ENCODE results near the gene SLC4A3.

The SLC4A3 gene

GRCh38 chr2:219631904-219632759 is 4.7 kb downstream of the SLC4A3 start:
- no peaks in the 10 kb centered on the region for H3K4me1 ChIP-seq (ENCODE audit: control insufficient read depth in 1 of 2, insufficient read depth in 2 of 2, low read length in 2 of 2)
- no peak overlapping the region for H3K27ac ChIP-seq (ENCODE audit: low read depth, low read length)
- H3K9ac ChIP-seq (ENCODE audit: low read depth in 1 of 2, low read length in 2 of 2), result no peak overlapping the region
- no peaks in the 10 kb centered on the region for H3K36me3 ChIP-seq (ENCODE audit: control insufficient read depth in 1 of 2, insufficient read depth in 2 of 2, low read length in 2 of 2)
- H3K9me3 ChIP-seq (ENCODE audit: control insufficient read depth in 1 of 2, low read length in 2 of 2), result no peaks in the 10 kb centered on the region
- H3K27me3 ChIP-seq (ENCODE audit: control insufficient read depth in 1 of 2, insufficient read depth in 2 of 2, low read length in 2 of 2), result peaks cover 0 to 11% of the 10 kb centered on the region in 2 donors
- no peak overlapping the region for H3K4me3 ChIP-seq (ENCODE audit: low read depth in 1 of 2, low read length in 2 of 2)

- H3K27ac ChIP-seq (ENCODE audit: low read depth, low read length), result no peak overlapping the region
- no peak overlapping the region for H3K4me3 ChIP-seq (ENCODE audit: low read depth in 1 of 2, low read length in 2 of 2)
- H3K36me3 ChIP-seq (ENCODE audit: control insufficient read depth in 1 of 2, insufficient read depth in 2 of 2, low read length in 2 of 2), result no peaks in the 10 kb centered on the region
- no peak overlapping the region for H3K9ac ChIP-seq (ENCODE audit: low read depth in 1 of 2, low read length in 2 of 2)
- H3K4me1 ChIP-seq (ENCODE audit: control insufficient read depth in 1 of 2, insufficient read depth in 2 of 2, low read length in 2 of 2), result no peaks in the 10 kb centered on the region
- peaks cover 0 to 14% of the 10 kb centered on the region in 2 donors for H3K27me3 ChIP-seq (ENCODE audit: control insufficient read depth in 1 of 2, insufficient read depth in 2 of 2, low read length in 2 of 2)
- no peaks in the 10 kb centered on the region for H3K9me3 ChIP-seq (ENCODE audit: control insufficient read depth in 1 of 2, low read length in 2 of 2)
These were observed 5.3 kb downstream of the SLC4A3 start for GRCh38 chr2:219632760-219633105.

- peaks cover 0 to 12% of the 10 kb centered on the region in 2 donors for H3K27me3 ChIP-seq (ENCODE audit: control insufficient read depth in 1 of 2, insufficient read depth in 2 of 2, low read length in 2 of 2)
- no peaks in the 10 kb centered on the region for H3K36me3 ChIP-seq (ENCODE audit: control insufficient read depth in 1 of 2, insufficient read depth in 2 of 2, low read length in 2 of 2)
- H3K4me1 ChIP-seq (ENCODE audit: control insufficient read depth in 1 of 2, insufficient read depth in 2 of 2, low read length in 2 of 2), result no peaks in the 10 kb centered on the region
- H3K9ac ChIP-seq (ENCODE audit: low read depth in 1 of 2, low read length in 2 of 2), result no peak overlapping the region
- H3K4me3 ChIP-seq (ENCODE audit: low read depth in 1 of 2, low read length in 2 of 2), result no peak overlapping the region
- H3K9me3 ChIP-seq (ENCODE audit: control insufficient read depth in 1 of 2, low read length in 2 of 2), result no peaks in the 10 kb centered on the region
- H3K27ac ChIP-seq (ENCODE audit: low read depth, low read length), result no peak overlapping the region
These were observed 6.0 kb downstream of the SLC4A3 start for GRCh38 chr2:219633276-219634065.

GRCh38 chr2:219634171-219634940 is 6.9 kb downstream of the SLC4A3 start:
- Histone ChIP-seq H3K4me1 (ENCODE audit: control insufficient read depth in 1 of 2, insufficient read depth in 2 of 2, low read length in 2 of 2) (no peaks in the 10 kb centered on the region), H3K4me3 (ENCODE audit: low read depth in 1 of 2, low read length in 2 of 2) (no peak overlapping the region), H3K9me3 (ENCODE audit: control insufficient read depth in 1 of 2, low read length in 2 of 2) (no peaks in the 10 kb centered on the region), H3K27ac (ENCODE audit: low read depth, low read length) (no peak overlapping the region), H3K9ac (ENCODE audit: low read depth in 1 of 2, low read length in 2 of 2) (no peak overlapping the region), H3K27me3 (ENCODE audit: control insufficient read depth in 1 of 2, insufficient read depth in 2 of 2, low read length in 2 of 2) (peaks cover 0 to 7% of the 10 kb centered on the region in 2 donors), H3K36me3 (ENCODE audit: control insufficient read depth in 1 of 2, insufficient read depth in 2 of 2, low read length in 2 of 2) (no peaks in the 10 kb centered on the region)

- Histone ChIP-seq H3K9me3 (ENCODE audit: control insufficient read depth in 1 of 2, low read length in 2 of 2) (no peaks in the 10 kb centered on the region), H3K9ac (ENCODE audit: low read depth in 1 of 2, low read length in 2 of 2) (no peak overlapping the region), H3K4me1 (ENCODE audit: control insufficient read depth in 1 of 2, insufficient read depth in 2 of 2, low read length in 2 of 2) (no peaks in the 10 kb centered on the region), H3K4me3 (ENCODE audit: low read depth in 1 of 2, low read length in 2 of 2) (no peak overlapping the region), H3K27ac (ENCODE audit: low read depth, low read length) (no peak overlapping the region), H3K27me3 (ENCODE audit: control insufficient read depth in 1 of 2, insufficient read depth in 2 of 2, low read length in 2 of 2) (peaks cover 0 to 7% of the 10 kb centered on the region in 2 donors), H3K36me3 (ENCODE audit: control insufficient read depth in 1 of 2, insufficient read depth in 2 of 2, low read length in 2 of 2) (no peaks in the 10 kb centered on the region)
These were observed 7.7 kb downstream of the SLC4A3 start for GRCh38 chr2:219634951-219635751.

GRCh38 chr2:219636144-219636915 is 8.9 kb downstream of the SLC4A3 start:
- no peak overlapping the region for H3K4me3 ChIP-seq (ENCODE audit: low read depth in 1 of 2, low read length in 2 of 2)
- H3K9ac ChIP-seq (ENCODE audit: low read depth in 1 of 2, low read length in 2 of 2), result no peak overlapping the region
- peaks cover 0 to 9% of the 10 kb centered on the region in 2 donors for H3K27me3 ChIP-seq (ENCODE audit: control insufficient read depth in 1 of 2, insufficient read depth in 2 of 2, low read length in 2 of 2)
- no peak overlapping the region for H3K27ac ChIP-seq (ENCODE audit: low read depth, low read length)
- no peaks in the 10 kb centered on the region for H3K9me3 ChIP-seq (ENCODE audit: control insufficient read depth in 1 of 2, low read length in 2 of 2)
- H3K4me1 ChIP-seq (ENCODE audit: control insufficient read depth in 1 of 2, insufficient read depth in 2 of 2, low read length in 2 of 2), result no peaks in the 10 kb centered on the region
- H3K36me3 ChIP-seq (ENCODE audit: control insufficient read depth in 1 of 2, insufficient read depth in 2 of 2, low read length in 2 of 2), result no peaks in the 10 kb centered on the region

GRCh38 chr2:219636941-219637841 is 9.8 kb downstream of the SLC4A3 start:
- Histone ChIP-seq H3K27ac (ENCODE audit: low read depth, low read length) (no peak overlapping the region), H3K4me3 (ENCODE audit: low read depth in 1 of 2, low read length in 2 of 2) (no peak overlapping the region), H3K9me3 (ENCODE audit: control insufficient read depth in 1 of 2, low read length in 2 of 2) (no peaks in the 10 kb centered on the region), H3K27me3 (ENCODE audit: control insufficient read depth in 1 of 2, insufficient read depth in 2 of 2, low read length in 2 of 2) (peaks cover 0 to 10% of the 10 kb centered on the region in 2 donors), H3K4me1 (ENCODE audit: control insufficient read depth in 1 of 2, insufficient read depth in 2 of 2, low read length in 2 of 2) (peaks cover 0 to under 1% of the 10 kb centered on the region in 2 donors), H3K9ac (ENCODE audit: low read depth in 1 of 2, low read length in 2 of 2) (no peak overlapping the region), H3K36me3 (ENCODE audit: control insufficient read depth in 1 of 2, insufficient read depth in 2 of 2, low read length in 2 of 2) (no peaks in the 10 kb centered on the region)

- no peak overlapping the region for H3K9ac ChIP-seq (ENCODE audit: low read depth in 1 of 2, low read length in 2 of 2)
- H3K4me3 ChIP-seq (ENCODE audit: low read depth in 1 of 2, low read length in 2 of 2), result no peak overlapping the region
- H3K27ac ChIP-seq (ENCODE audit: low read depth, low read length), result no peak overlapping the region
- H3K9me3 ChIP-seq (ENCODE audit: control insufficient read depth in 1 of 2, low read length in 2 of 2), result no peaks in the 10 kb centered on the region
- peaks cover 0 to 10% of the 10 kb centered on the region in 2 donors for H3K27me3 ChIP-seq (ENCODE audit: control insufficient read depth in 1 of 2, insufficient read depth in 2 of 2, low read length in 2 of 2)
- peaks cover 0 to 6% of the 10 kb centered on the region in 2 donors for H3K4me1 ChIP-seq (ENCODE audit: control insufficient read depth in 1 of 2, insufficient read depth in 2 of 2, low read length in 2 of 2)
- no peaks in the 10 kb centered on the region for H3K36me3 ChIP-seq (ENCODE audit: control insufficient read depth in 1 of 2, insufficient read depth in 2 of 2, low read length in 2 of 2)
These were observed 10.4 kb downstream of the SLC4A3 start for GRCh38 chr2:219637842-219638185.

All from duodenal mucosa (tissue), 2 donors.